Keratinocyte (primary cell): ENCODE results near the gene RNF175.
A peak's percentile ranks its signal among the peaks of the same experiment; 100 is the strongest.

Experiments
- EZH2 ChIP-seq: IDR thresholded peaks from one replicate; pipeline ENCODE4 v1.6.1; 2012; ENCODE audit warnings: inconsistent platforms, mild to moderate bottlenecking, low read length, moderate library complexity
- TF ChIP-seq, protein P1 (sequence below), 3 experiments: IDR thresholded peaks in 1 of 3; conservative IDR thresholded peaks in 1 of 3; optimal IDR thresholded peaks in 1 of 3; 2 replicates in 2 of 3; 3 replicates in 1 of 3; pipeline versions ENCODE3 to v1.5.1; 2011; ENCODE audit warnings: low read length in 3 of 3, mild to moderate bottlenecking in 3 of 3, moderate library complexity in 2 of 3, control low read depth in 1 of 3, inconsistent platforms in 1 of 3; ENCODE audit not compliant: insufficient read depth in 2 of 3; ENCODE audit errors: extremely low read depth in 1 of 3

- TF ChIP-seq, protein P1, sequence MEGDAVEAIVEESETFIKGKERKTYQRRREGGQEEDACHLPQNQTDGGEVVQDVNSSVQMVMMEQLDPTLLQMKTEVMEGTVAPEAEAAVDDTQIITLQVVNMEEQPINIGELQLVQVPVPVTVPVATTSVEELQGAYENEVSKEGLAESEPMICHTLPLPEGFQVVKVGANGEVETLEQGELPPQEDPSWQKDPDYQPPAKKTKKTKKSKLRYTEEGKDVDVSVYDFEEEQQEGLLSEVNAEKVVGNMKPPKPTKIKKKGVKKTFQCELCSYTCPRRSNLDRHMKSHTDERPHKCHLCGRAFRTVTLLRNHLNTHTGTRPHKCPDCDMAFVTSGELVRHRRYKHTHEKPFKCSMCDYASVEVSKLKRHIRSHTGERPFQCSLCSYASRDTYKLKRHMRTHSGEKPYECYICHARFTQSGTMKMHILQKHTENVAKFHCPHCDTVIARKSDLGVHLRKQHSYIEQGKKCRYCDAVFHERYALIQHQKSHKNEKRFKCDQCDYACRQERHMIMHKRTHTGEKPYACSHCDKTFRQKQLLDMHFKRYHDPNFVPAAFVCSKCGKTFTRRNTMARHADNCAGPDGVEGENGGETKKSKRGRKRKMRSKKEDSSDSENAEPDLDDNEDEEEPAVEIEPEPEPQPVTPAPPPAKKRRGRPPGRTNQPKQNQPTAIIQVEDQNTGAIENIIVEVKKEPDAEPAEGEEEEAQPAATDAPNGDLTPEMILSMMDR (optimal IDR thresholded peaks at IDR 0.05 in 1 of 3, IDR thresholded peaks at IDR 0.05 in 1 of 3, conservative IDR thresholded peaks at IDR 0.05 in 1 of 3; ENCODE audit: extremely low read depth in 1 of 3, insufficient read depth in 2 of 3, low read length in 3 of 3): peak in 1 of 3 experiments; percentile 8
- no peak for TF ChIP-seq EZH2
Observed at GRCh38 chr4:153773236-153773690, 13.4 kb upstream of the RNF175 start.
